GM23248 (cell line): ENCODE measurements around the gene HSPA4L. TPM values are rescaled to one million over a fixed set of nuclear protein-coding genes. Genes with fewer than 3 reads are reported as not detected.

Experiments used
- DNase-seq: peaks from one replicate; pipeline ENCODE4 v3.0.0-alpha.2; 2015
- H2AFZ ChIP-seq: fragments of 200-600 bp; sonication (generic); 2 replicates; pipeline ENCODE4 v1.6.1; 2016; ENCODE audit warnings: antibody characterized with exemption
- H3F3A ChIP-seq: fragments of 200-600 bp; sonication (generic); 2 replicates; pipeline ENCODE4 v1.6.1; 2016; ENCODE audit warnings: mild to moderate bottlenecking, antibody characterized with exemption, mixed run types; ENCODE audit not compliant: insufficient read depth
- H3K27ac ChIP-seq: fragments of 200-600 bp; sonication (generic); 2 replicates; pipeline ENCODE4 v1.5.1; 2016; ENCODE audit warnings: mild to moderate bottlenecking
- H3K27me3 ChIP-seq: fragments of 200-600 bp; sonication (generic); replicated peaks from 2 replicates; pipeline ENCODE4 v1.6.1; 2016; ENCODE audit warnings: mild to moderate bottlenecking; ENCODE audit not compliant: insufficient read depth
- H3K36me3 ChIP-seq: fragments of 200-600 bp; sonication (generic); 2 replicates; pipeline ENCODE4 v1.6.1; 2016; ENCODE audit warnings: low read depth, mild to moderate bottlenecking
- H3K4me1 ChIP-seq: fragments of 200-600 bp; sonication (generic); 2 replicates; pipeline ENCODE4 v1.6.1; 2016; ENCODE audit warnings: mild to moderate bottlenecking; ENCODE audit not compliant: insufficient read depth
- H3K4me2 ChIP-seq: fragments of 200-600 bp; sonication (generic); one replicate; pipeline ENCODE4 v1.6.1; 2016; ENCODE audit warnings: mild to moderate bottlenecking; ENCODE audit not compliant: unreplicated experiment
- H3K4me3 ChIP-seq: fragments of 200-600 bp; sonication (generic); 2 replicates; pipeline ENCODE4 v1.5.1; 2016; ENCODE audit warnings: mild to moderate bottlenecking
- H3K79me2 ChIP-seq: fragments of 200-600 bp; sonication (generic); 2 replicates; pipeline ENCODE4 v1.6.1; 2016; ENCODE audit warnings: mild to moderate bottlenecking; ENCODE audit not compliant: insufficient read depth
- H3K9ac ChIP-seq: fragments of 200-600 bp; sonication (generic); 2 replicates; pipeline ENCODE4 v1.6.1; 2016; ENCODE audit warnings: mild to moderate bottlenecking
- H3K9me2 ChIP-seq: fragments of 200-600 bp; sonication (generic); 2 replicates; pipeline ENCODE4 v1.6.1; 2016; ENCODE audit warnings: mixed run types, mild to moderate bottlenecking, moderate library complexity; ENCODE audit not compliant: insufficient read depth
- H3K9me3 ChIP-seq: fragments of 200-600 bp; sonication (generic); one replicate; pipeline ENCODE4 v1.6.1; 2017; ENCODE audit warnings: low read depth
- H4K20me1 ChIP-seq: fragments of 200-600 bp; sonication (generic); 2 replicates; pipeline ENCODE4 v1.6.0; 2016; ENCODE audit not compliant: insufficient read depth
- EZH2 ChIP-seq: fragments of 200-600 bp; sonication (generic); IDR thresholded peaks from 2 replicates; pipeline ENCODE4 v1.6.1; 2018; ENCODE audit warnings: antibody characterized with exemption, mild to moderate bottlenecking; ENCODE audit not compliant: insufficient read depth, poor library complexity, severe bottlenecking
- EZH2phosphoT487 ChIP-seq: fragments of 200-600 bp; sonication (generic); IDR thresholded peaks from 2 replicates; pipeline ENCODE4 v1.6.1; 2018; ENCODE audit warnings: antibody characterized with exemption, moderate library complexity, mild to moderate bottlenecking, low read depth; ENCODE audit not compliant: insufficient read depth
- WGBS, 2 experiments: methylation state at CpG; one replicate each; pipeline ENCODE4 v1.1.6; 2015 to 2017; ENCODE audit warnings: low lambda C conversion rate in 2 of 2, low coverage in 1 of 2; ENCODE audit errors: missing lambda C conversion rate in 2 of 2; 5-methylcytosine and 5-hydroxymethylcytosine counted together
- in situ Hi-C: fragments of 300-500 bp; cut with MboI; formaldehyde crosslinking; loops from 2 replicates; pipeline ENCODE4 v1.15.0; 2020
- polyA plus RNA-seq: library from polyadenylated mRNA; unstranded; fragments of >200 nt; fragmentation: Nextera tagmentation; extraction: Ambion mirVana; gene quantifications from 2 replicates; pipeline ENCODE4 v1.2.1, GENCODE V29; 2016
- total RNA-seq: library from RNA; depleted of rRNA; stranded (reverse); fragments of >200 nt; shearing (Covaris generic); gene quantifications from 2 replicates; pipeline ENCODE4 v1.2.3, GENCODE V29; 2014

The HSPA4L gene
- total and polyA plus RNA-seq, 2 experiments from 2014 or later = 1.3 to 2.2 TPM

GRCh38 chr4:127810551-127810950, 28.4 kb downstream of the HSPA4L start:
- no peaks in the 10 kb centered on the region for H3K27me3 ChIP-seq
- in situ Hi-C loops = no loop called here

DNA sequence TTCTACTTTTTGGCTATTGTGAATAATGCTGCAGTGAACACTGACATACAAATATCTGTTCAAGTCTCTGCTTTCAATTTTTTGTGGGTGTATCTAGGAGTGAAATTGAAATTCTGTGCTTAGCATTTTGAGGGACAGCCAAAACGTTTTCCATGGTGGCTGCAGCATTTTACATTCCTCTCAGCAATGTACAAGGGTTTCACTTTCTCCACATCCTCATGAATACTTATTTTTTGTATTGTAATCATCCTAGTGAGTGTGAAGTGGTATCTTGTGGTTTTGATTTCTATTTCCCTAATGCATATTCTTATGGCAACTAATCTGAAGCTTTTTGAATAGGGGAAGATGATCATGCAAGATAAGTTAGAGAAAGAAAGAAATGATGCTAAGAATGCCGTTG, 40.3 kb downstream of the HSPA4L start:
- Histone ChIP-seq H3F3A (no peaks in the 10 kb centered on the region), H3K4me2 (no peak overlapping the region), H3K9me3 (no peaks in the 10 kb centered on the region), H3K27ac (no peak overlapping the region), H2AFZ (no peak overlapping the region), H3K79me2 (no peaks in the 10 kb centered on the region), H3K9me2 (no peaks in the 10 kb centered on the region), H3K9ac (no peak overlapping the region), H4K20me1 (no peaks in the 10 kb centered on the region), H3K4me1 (no peaks in the 10 kb centered on the region), H3K27me3 (no peaks in the 10 kb centered on the region), H3K36me3 (no peaks in the 10 kb centered on the region), H3K4me3 (no peak overlapping the region)
- in situ Hi-C loops = no loop called here
- DNase-seq = no peak
- 58 to 65% methylated on average over 2 of the region's 2 CpGs for WGBS, 2 experiments
- TF ChIP-seq EZH2phosphoT487 (no peak), EZH2 (no peak)

More at GRCh38 chr4:127810551-127810950, 28.4 kb downstream of the HSPA4L start:
- no peaks in the 10 kb centered on the region for H3K79me2 ChIP-seq
- H3K9ac ChIP-seq = no peak overlapping the region
- no peak overlapping the region for H3K4me3 ChIP-seq
- H3K4me1 ChIP-seq = no peaks in the 10 kb centered on the region
- WGBS, 2 experiments = 99 to 100% methylated on average over 3 of the region's 3 CpGs
- H2AFZ ChIP-seq = no peak overlapping the region
- H3K9me2 ChIP-seq = no peaks in the 10 kb centered on the region
- H4K20me1 ChIP-seq = no peaks in the 10 kb centered on the region
- no peak overlapping the region for H3K4me2 ChIP-seq
- H3K27ac ChIP-seq = no peak overlapping the region
- H3F3A ChIP-seq = no peaks in the 10 kb centered on the region
- DNase-seq = no peak
- H3K36me3 ChIP-seq = no peaks in the 10 kb centered on the region
- TF ChIP-seq EZH2phosphoT487 = no peak
- no peak for TF ChIP-seq EZH2
- no peaks in the 10 kb centered on the region for H3K9me3 ChIP-seq

DNA sequence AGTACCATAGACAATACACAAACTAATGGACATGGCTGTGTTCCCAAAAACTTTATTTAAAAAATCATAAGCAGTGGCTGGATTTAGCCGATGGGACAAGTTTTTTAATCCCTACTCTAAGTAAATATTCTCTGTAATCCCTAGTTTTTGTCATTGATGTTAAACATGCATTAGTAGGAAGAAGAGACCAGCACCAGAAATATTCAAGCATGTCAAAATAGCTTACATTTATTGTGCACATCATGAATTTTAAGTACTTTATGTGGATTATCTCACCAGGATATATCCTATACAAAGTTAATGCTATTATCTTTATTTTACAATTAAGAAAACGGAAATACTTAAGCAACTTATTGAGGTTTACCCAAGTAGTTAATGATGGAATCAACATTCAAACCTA, 46.0 kb downstream of the HSPA4L start:
- no peak for DNase-seq
- H3K27ac ChIP-seq = no peak overlapping the region
- no peaks in the 10 kb centered on the region for H3K9me3 ChIP-seq
- H3K4me1 ChIP-seq = no peaks in the 10 kb centered on the region
- H3K79me2 ChIP-seq = no peaks in the 10 kb centered on the region
- no peak overlapping the region for H3K4me3 ChIP-seq
- no peak overlapping the region for H3K9ac ChIP-seq
- H3K27me3 ChIP-seq = no peaks in the 10 kb centered on the region
- no peaks in the 10 kb centered on the region for H3K36me3 ChIP-seq
- no peaks in the 10 kb centered on the region for H3K9me2 ChIP-seq
- no peak overlapping the region for H2AFZ ChIP-seq
- no peak for TF ChIP-seq EZH2phosphoT487
- TF ChIP-seq EZH2 = no peak
- no peaks in the 10 kb centered on the region for H4K20me1 ChIP-seq
- in situ Hi-C loops = no loop called here
- H3K4me2 ChIP-seq = no peak overlapping the region
- 84 to 92% methylated on average over 2 of the region's 2 CpGs for WGBS, 2 experiments
- no peaks in the 10 kb centered on the region for H3F3A ChIP-seq

DNA sequence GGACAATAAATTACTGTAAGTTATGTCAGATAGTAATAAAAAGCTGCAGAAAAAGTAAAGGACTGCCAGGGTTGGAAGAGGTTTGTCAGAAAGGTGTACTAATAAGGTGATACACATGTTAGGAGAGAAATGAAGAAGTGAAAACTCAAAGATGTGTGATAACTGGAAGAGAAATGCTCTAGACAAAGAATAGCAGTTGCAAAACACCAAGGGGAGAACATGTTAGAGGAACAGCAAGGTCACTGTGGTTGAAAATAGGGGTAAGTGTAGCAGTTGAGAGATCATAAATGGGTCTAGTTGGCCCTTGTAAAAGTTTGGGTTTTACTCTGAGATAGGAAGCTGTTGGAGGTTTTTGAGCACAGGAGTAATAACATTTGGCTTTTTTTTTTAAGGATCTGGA, 46.9 kb downstream of the HSPA4L start:
- no peak for TF ChIP-seq EZH2phosphoT487
- DNase-seq = no peak
- Histone ChIP-seq H3K9ac (no peak overlapping the region), H3K9me2 (no peaks in the 10 kb centered on the region), H3K4me3 (no peak overlapping the region), H2AFZ (no peak overlapping the region), H3K27me3 (no peaks in the 10 kb centered on the region), H4K20me1 (no peaks in the 10 kb centered on the region), H3K4me2 (no peak overlapping the region), H3K4me1 (no peaks in the 10 kb centered on the region), H3K79me2 (no peaks in the 10 kb centered on the region), H3K27ac (no peak overlapping the region), H3K36me3 (no peaks in the 10 kb centered on the region), H3K9me3 (no peaks in the 10 kb centered on the region), H3F3A (no peaks in the 10 kb centered on the region)
- in situ Hi-C loops = no loop called here

DNA sequence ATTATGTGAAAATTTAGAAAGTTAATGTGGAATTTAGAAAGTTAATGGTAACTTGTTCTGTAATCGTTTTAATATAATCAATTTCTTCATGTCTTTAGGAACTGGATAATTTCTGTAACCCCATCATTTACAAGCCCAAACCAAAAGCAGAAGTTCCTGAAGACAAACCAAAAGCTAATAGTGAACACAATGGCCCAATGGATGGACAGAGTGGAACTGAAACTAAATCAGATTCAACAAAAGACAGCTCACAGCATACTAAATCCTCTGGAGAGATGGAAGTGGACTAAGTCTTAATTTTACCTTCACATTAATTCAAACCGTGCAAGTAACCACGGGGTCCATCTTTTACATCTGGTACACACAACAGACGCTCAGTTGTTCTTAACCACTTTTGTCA, 50.5 kb downstream of the HSPA4L start:
- H3F3A ChIP-seq = no peaks in the 10 kb centered on the region
- no peak overlapping the region for H3K9ac ChIP-seq
- no peak for DNase-seq
- H3K4me3 ChIP-seq = no peak overlapping the region
- H2AFZ ChIP-seq = no peak overlapping the region
- H3K4me2 ChIP-seq = no peak overlapping the region
- H3K27me3 ChIP-seq = no peaks in the 10 kb centered on the region
- H3K36me3 ChIP-seq = no peaks in the 10 kb centered on the region
- no peaks in the 10 kb centered on the region for H3K79me2 ChIP-seq
- WGBS, 2 experiments = 81 to 82% methylated on average over 4 of the region's 4 CpGs
- no peak for TF ChIP-seq EZH2phosphoT487
- no peak for TF ChIP-seq EZH2
- in situ Hi-C loops = no loop called here
- no peaks in the 10 kb centered on the region for H3K9me2 ChIP-seq
- H3K27ac ChIP-seq = no peak overlapping the region
- no peaks in the 10 kb centered on the region for H3K4me1 ChIP-seq
- no peaks in the 10 kb centered on the region for H4K20me1 ChIP-seq
- no peaks in the 10 kb centered on the region for H3K9me3 ChIP-seq
